Measurements from ENCODE around the gene RAPGEFL1.
"Not testable (repeated sequence)": the region's sequence is repeated elsewhere in the genome, so short reads cannot be mapped to it uniquely, and the experiment has no call there.

RAPGEFL1 gene

DNA sequence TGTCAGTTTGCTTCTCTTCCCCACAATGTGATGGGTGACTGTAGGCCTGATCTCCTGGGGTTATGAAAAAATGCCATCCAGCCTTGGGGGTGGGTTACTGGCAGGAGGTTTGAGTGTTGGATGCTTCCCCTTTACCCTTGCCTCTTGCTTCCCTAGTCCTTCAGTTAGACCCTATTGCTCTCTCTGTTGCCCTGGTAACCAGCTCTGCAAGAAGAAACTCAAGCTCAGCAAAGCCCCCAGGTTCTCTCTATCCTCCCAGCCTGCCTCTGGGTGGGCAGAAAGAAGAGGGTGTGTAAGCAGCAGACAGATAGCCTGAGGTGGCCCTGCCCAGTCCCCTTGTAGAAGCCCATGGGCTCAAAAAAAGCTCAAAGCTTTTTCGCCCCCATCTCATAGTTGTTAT is 2.8 kb upstream of the RAPGEFL1 start:
- no peak for FAIRE-seq

DNA sequence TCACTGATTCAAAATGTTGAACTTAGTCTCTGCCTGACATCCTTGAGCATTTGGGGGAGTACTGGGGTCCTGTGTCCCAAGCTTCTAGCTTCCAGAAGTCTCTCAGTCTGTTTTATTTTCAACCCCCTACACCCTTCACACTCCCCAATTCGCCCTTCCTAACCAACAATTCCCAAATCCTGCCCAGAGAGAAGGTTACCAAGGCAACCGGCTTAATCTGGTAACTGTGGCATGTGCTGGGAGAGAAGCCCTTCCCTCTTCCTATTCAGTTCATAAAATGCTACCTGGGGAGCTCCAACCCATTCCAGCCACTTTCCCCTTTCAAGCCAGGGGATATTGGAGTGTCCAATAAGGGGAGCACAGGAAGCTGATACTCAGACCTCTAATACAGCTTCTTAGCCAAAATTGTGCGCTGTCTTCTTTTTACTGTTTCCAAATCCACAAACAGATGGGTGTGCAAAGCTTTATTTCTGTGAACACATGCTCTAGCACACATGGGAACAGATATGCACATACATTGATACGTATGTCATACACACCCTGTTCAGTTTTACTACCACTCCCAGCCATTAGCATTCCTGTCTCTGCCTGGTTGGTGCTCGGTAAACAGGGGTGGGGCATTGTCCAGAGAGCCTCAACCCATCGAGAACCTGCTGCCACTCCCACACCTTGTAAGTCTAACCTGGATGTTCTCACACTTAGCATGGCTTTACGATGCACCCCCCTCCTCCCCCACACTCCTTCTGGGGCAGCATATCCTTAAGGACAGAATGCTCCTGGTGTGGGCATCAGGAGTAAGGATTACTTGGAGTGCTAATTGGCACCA is 1.1 kb upstream of the RAPGEFL1 start:
- no peak for FAIRE-seq

DNA sequence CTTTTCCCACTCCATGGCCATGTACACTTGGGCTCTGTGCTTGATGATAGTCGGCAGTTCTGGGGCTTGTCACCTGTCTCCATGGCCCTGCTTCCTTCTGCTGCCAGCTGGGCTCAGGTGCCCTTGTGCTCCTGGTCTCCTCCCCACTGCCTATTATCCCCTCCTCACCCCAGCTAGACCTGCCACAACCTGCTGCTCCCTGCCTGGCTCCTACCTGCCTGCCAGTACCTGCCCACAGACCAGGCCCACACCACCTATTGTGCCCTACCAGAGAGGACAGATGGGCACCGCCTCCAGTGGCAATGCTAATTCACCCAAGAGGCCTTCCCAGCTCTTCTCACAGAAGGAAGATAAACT is 538 bp upstream of the RAPGEFL1 start:
- FAIRE-seq = no peak

DNA sequence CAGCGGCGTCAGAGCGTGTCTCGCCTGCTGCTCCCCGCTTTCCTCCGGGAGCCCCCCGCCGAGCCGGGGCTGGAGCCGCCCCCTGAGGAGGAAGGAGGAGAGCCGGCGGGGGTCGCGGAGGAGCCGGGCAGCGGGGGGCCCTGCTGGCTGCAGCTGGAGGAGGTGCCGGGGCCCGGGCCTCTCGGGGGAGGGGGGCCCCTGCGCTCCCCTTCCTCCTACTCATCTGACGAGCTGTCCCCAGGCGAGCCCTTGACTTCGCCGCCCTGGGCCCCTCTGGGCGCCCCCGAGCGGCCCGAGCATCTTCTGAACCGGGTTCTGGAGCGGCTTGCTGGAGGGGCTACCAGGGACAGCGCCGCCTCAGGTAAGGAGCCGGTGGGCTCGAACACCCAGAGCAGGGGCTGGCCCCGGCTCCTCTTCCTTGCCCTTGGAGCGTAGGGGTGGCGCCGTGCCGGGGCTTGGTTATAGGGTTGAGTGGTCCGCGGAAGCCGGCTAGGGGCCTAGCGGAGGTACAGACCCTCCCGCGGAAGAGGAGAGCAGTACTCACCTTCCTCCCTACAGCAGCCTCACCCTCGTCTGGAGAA is 841 bp downstream of the RAPGEFL1 start:
- no peak for FAIRE-seq

DNA sequence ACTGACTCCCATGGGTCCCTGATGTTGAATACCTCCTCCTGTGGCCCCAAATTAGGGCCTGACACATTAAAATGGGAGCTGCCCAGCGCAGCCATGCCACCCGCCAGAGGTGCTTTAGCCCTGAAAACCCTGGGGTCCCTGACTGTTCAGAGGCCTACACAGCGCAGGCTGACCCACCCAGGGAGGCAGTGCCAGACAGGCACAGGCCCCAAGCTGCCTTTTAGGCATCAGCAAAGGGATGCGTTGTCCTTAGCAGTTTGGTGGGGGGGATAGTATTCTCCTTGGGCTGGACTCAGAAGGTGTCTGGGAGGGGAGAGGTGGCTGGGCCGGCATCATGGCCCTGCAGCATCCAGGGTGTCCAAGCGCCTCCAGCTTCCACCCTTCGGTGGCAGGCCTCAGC is 1.4 kb downstream of the RAPGEFL1 start:
- no peak for FAIRE-seq

DNA sequence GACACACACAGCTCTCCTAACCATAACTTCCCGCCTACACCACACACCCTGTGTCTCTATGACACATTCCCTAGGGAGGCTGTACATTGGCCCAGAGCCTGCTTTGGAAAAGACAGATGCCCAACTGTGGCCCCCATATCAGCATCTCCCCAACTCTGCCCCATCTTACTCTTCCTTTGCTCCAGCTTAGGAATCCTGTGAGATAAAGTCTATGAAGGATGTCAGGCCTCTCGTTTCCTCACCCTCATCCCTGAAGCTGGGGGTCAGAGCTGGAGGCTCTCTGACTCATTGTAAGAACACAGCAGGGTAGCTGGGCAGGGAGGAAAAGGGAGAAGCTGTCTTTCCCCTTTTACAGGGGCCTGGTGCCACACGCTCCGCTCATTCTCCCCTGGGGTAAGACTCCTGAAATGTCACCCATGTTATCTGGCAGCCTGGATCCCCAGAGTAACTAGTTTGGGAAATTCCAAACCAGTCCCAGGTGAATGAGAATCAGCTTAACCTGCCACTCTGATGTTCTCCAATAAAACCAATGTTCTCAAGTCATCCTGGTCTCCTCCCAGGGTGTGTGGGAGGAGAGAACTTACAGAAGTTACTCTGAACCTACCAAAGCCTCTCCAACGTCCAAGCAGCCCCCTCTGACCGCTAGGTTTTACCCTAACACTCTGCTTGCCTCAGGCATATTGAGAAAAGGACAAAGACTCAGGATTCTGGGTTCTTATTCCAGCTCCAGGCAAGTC is 2.8 kb downstream of the RAPGEFL1 start:
- no peak for FAIRE-seq

DNA sequence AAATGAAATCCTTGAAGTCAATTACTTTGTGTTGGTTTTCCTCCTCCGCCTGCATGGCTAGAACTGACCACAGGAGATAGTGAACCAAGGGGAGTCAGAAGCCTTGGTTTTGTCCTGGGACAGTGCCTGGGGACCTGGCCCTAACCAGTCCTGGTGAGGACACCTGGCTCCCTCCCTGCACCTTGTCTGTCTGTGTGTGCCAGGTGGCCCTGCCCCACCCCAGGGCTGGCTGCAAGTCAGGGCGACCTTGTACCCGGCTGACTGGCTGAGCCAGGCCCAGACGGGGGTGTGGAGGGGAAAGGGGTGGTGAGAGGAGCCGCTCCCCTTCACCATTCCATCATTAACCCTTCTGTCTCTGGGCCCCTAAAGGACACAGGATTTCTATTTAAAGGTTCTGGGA is 3.4 kb downstream of the RAPGEFL1 start:
- FAIRE-seq = no peak

DNA sequence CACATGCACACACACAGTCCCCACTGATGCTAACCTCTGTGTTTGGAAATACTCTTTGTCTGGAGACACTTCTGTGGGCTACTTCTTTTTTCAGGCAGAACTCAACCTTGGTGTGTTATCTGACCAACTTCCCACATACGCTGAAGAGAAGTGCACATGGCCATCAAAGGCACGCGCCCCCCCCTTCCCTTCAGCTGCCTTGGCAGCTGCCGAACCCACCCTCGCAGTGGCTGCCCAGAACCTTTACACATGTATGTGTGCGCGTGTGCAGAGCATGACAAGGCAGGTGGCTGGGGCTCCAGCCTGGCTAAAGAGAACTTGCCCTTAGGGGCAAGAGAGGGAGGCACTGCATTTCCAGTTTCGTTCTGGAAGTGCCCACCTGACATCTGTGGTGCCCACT is 3.9 kb downstream of the RAPGEFL1 start:
- FAIRE-seq = no peak

DNA sequence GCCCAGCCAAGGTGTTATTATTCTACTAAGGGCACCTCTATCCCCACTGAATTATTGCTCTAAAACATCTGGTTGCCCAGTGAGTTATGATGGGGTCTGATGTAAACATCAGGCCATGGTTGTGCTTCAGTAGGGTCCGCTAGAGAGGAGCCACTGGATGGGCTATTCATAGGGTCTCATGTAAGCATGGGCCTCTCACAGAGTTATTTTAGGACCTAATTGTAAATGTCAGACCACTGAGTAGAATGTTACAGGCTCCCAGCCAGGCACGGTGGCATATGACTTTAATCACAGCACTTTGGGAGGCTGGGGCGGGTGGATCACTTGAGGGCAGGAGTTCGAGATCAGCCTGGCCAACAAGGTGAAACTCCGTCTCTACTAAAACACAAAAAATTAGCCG is 5.3 kb downstream of the RAPGEFL1 start:
- FAIRE-seq = no peak

DNA sequence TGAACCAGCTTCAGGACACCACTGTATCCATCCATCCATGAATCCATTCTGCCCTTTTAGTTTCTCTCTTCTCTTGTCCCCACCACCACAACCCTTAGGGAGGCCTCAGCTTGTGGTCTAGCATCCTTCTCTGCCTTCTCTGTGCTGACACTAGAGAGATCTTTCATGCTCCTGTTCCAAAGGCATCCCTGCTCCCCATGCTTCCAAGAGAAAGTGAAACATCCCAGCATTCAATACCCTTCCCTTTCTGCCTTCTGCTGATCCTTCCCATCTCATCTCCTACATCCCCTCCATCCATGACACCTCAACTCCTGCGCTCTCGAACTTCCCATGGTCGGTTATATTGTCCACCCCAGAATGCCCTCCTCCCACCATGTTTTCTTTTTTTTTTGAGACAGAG is 10.0 kb downstream of the RAPGEFL1 start:
- FAIRE-seq = no peak

DNA sequence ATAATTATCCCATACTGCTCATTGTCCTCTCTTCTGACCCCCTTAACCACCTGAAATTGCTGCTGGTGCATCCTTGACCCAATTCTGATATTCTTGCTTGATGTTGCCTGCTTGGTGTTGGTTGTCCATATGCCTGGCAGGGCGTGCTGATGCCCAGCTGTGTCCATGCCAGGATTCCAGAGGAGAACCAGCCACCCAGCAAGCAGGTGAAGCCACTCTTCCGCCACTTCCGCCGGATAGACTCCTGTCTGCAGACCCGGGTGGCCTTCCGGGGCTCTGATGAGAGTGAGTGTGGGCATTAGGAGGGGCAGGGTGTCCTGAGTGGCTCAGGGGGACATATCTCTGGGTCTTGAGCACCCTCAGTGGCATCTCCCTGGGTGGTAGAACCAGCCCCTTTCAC is 11.4 kb downstream of the RAPGEFL1 start:
- FAIRE-seq = no peak

DNA sequence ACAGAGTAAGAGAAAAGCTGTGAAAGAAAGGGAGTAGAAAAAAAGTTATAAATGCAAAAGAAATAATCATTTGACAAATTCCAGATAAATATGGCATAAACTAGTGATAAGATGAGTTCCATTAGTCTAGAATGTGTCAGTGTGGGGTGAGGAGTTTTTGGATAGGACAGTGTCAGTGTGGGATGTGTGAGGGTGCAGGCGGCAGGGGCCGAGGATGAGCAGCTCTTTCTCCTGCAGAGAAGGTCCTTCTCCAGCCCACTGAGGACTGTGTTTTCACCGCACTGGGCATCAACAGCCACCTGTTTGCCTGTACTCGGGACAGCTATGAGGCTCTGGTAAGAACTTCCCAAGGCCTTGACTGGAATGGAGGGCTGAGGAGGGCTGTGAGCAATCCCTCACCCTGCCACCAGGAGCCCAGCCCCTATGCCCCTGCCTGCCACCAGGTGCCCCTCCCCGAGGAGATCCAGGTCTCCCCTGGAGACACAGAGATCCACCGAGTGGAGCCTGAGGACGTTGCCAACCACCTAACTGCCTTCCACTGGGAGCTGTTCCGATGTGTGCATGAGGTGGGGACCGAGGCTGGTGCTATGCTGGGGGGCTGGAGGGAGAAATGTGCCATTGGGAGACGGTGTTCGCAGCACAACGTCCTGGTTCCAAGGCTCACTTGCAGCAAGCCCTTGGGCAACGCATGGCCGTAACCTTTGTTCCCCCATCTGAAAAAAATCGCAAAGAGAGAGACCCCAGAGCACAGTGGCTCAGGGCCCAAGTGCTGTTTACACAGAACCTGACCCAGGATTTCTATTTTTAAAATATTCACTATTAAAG is 13.1 kb downstream of the RAPGEFL1 start:
- FAIRE-seq = no peak

DNA sequence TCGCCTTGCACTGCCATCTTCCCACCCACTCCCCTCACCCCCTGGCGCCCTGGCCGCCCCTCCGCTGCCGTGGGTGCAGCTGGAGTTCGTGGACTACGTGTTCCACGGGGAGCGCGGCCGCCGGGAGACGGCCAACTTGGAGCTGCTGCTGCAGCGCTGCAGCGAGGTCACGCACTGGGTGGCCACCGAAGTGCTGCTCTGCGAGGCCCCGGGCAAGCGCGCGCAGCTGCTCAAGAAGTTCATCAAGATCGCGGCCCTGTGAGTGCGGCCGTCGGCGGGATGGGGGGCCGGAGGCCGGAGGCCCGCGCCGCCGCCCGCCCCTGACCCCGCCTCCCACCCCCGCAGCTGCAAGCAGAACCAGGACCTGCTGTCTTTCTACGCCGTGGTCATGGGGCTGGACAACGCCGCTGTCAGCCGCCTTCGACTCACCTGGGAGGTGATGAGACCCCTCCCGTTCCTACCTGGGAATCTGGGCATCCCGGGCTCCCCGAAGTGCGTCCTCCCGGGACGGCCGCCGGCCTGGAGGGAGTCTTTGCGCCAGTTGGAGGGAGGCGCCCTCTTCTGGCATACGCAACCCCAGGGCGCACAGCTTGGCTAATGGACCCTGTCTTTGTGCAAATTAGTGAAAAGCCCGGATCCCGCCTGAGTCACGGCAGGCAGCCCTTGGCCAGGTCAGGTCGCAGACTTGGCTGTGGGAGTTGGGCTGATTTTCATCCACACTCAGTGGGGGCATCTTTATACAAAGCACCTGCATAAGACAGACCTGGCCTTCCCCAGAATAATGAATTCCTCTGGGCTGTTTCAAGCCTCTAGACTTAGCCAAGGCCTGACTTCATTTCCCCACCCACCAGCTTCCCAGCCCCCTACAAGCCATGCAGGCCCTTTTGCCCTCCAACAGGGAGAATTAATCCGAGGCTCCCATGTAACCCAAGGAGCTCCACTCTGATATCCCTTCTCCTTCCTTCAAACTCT is 14.3 kb downstream of the RAPGEFL1 start:
- no peak for FAIRE-seq

DNA sequence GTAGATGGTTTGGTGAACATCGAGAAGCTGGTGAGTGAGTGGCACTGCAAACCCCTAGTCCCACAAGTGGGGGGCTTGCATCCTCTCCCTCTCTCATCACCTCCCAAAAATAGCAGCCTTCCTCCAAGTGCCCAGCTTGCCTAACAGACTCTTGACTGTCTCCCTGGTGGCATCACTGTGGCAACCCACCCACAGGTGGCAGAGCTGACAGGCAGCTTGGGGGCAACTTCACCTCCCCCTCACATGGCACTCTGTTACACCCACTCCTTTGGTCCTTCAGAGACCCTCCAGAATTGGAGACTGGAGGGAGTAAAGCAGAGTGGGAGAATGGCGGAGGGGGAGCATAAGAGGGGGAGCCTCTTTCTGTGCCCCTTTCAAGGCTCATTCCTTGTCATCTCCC is 15.7 kb downstream of the RAPGEFL1 start:
- no peak for FAIRE-seq

DNA sequence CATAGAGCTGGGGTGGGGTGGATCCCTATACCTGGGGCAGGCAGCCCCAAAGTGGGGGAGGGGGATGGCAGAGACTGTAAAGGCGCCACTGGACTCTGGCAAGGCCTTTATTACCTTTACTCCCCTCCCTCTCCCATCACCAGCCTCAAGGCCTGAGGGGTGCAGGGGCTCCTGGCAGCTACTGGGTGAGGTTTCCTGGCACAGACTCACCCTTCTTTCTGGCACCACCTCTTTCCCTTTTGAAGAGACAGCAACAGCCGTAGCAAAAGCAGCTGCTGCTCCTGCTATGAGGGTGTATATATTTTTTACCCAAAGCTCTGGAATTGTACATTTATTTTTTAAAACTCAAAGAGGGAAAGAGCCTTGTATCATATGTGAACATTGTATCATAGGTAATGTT is 17.6 kb downstream of the RAPGEFL1 start:
- FAIRE-seq = no peak

DNA sequence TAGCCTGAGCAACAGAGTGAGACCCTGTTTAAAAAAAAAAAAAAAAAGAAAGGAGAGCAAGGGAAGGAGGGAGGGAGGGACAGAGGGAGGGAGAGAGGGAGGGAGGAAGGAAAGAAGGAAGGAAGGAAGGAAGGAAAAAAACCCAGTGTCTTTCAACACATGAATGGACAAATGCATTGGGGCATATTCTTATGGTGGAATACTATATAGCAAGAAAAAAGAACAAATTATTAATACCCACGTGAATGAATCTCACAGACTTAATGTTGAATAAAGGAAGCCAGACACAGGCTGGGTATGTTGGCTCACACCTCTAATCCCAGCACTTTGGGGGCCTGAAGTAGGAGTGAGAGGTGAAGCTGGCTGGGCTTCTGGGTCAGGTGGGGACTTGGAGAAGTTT is 20.3 kb downstream of the RAPGEFL1 start:
- no peak for FAIRE-seq

DNA sequence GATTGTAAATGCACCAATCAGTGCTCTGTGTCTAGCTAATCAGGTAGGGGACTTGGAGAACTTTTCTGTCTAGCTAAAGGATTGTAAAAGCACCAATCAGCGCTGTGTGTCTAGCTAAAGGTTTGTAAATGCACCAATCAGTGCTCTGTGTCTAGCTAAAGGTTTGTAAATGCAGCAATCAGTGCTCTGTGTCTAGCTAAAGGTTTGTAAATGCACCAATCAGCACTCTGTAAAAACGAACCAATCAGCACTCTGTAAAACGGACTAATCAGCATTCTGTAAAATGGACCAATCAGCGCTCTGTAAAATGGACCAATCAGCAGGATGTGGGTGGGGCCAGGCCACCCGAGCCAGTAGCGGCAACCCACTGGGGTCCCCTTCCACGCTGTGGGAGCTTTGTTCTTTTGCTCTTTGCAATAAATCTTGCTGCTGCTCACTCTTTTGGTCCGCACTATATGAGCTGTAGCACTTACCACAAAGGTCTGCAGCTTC is 20.7 kb downstream of the RAPGEFL1 start:
- FAIRE-seq = not testable (repeated sequence)

DNA sequence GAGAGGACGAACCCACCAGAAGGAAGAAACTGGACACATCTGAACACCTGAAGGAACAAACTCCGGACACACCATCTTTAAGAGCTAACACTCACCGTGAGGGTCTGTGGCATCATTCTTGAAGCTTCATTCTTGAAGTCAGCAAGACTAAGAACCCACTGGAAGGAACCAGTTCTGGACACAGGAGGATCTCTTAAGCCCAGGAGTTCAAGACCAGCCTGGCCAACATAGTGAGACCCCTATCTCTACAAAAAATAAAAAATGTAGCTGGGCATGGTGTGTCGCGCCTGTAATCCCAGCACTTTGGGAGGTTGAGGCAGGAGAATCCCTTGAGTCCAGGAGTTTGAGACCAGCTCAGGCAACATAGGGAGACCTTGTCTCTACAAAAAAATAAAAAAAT is 21.3 kb downstream of the RAPGEFL1 start:
- FAIRE-seq = no peak

DNA sequence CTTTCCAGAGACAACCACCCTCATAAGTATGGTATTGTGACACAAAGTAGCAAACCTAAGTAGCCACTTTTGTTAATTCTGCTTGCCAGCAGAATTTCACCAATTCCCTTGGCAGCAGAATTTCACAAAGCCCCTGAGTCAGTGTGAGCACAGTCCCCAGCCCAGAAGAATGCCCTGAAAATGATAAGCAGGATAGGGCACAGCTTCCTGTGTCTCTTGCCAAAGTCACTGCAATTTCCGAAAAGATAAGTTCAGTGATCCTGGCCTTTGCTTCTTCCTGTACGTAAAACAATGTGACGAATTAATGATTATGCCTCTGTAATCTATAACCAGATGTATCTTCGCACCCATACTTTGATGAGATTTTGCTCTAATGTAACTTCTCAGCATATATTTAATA is 25.9 kb downstream of the RAPGEFL1 start:
- no peak for FAIRE-seq

DNA sequence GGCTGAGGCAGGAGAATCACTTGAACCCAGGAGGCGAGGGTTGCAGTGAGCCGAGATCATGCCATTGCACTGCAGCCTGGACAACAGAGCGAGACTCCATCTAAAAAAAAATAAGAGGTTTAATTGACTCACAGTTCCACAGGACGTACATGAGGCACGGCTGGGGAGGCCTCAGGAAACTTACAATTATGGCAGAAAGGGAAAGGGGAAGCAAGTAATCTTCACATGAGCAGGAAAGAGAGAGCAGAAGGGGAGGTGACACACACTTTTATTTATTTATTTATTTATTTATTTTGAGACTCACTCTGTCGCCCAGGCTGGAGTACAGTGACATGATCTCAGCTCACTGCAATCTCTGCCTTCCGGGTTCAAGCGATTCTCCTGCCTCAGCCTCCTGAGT is 28.9 kb downstream of the RAPGEFL1 start:
- FAIRE-seq = not testable (repeated sequence)

DNA sequence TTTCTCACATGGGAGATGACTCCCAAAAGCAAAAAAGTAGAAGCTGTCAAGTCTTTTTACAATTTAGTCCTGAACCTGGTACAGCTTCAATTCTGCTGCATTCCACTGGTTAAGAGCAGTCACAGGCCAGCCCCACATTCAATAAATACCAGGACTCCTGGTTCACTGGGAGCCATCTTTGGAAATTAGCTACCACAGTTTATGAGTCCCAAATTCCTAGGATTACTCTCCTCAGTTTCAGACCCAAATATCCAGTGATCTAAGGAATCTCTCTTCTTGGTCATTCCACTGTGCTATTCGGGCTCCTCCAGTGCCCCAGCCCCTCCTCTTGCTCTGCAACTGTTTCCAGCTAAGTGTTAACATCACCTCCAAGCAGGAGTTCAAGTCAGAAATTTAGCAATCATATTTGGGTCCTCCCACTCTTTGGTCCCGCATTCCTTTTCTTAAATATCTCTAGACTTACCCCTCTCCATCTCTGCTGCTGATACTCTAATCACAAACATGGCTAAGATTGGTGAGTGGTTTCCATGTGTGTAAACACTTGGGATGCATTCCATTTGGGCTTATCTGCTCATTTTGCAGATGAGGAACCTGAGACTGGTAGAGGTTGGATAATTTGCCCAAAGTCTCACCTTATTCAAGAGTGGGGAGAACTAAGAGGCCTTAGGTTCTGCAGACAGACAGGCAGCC is 32.3 kb downstream of the RAPGEFL1 start:
- FAIRE-seq = no peak
